Measurements from ENCODE around the gene SPECC1L.

Gene SPECC1L

GRCh38 chr22:24353121-24353520 is 82.5 kb downstream of the SPECC1L start:
- no peak for TF ChIP-seq REST (IDR thresholded peaks at IDR 0.05; ENCODE audit: low read depth)
- no peak for TF ChIP-seq RAD21 (IDR thresholded peaks at IDR 0.05; ENCODE audit: low read depth)
- TF ChIP-seq YY1 (IDR thresholded peaks at IDR 0.05; ENCODE audit: low read depth), result no peak
- TF ChIP-seq EP300 (IDR thresholded peaks at IDR 0.05; ENCODE audit: borderline replicate concordance), result no peak
- no peak for TF ChIP-seq USF1 (IDR thresholded peaks at IDR 0.05)
- no peak for TF ChIP-seq NFIC (IDR thresholded peaks at IDR 0.05)
- TF ChIP-seq TAF1 (IDR thresholded peaks at IDR 0.05; ENCODE audit: low read depth), result no peak
- no peak for TF ChIP-seq TCF12 (IDR thresholded peaks at IDR 0.05; ENCODE audit: low read depth)
- no peak for TF ChIP-seq TEAD4 (IDR thresholded peaks at IDR 0.05)
- TF ChIP-seq FOXM1 (IDR thresholded peaks at IDR 0.05; ENCODE audit: borderline replicate concordance, low read depth), result no peak

- TF ChIP-seq RAD21 (IDR thresholded peaks at IDR 0.05; ENCODE audit: low read depth), result no peak
- no peak for TF ChIP-seq CREB1 (IDR thresholded peaks at IDR 0.05; ENCODE audit: low read depth)
- TF ChIP-seq TCF12 (IDR thresholded peaks at IDR 0.05; ENCODE audit: low read depth), result no peak
- TF ChIP-seq FOXM1 (IDR thresholded peaks at IDR 0.05; ENCODE audit: borderline replicate concordance, low read depth), result no peak
- TF ChIP-seq REST (IDR thresholded peaks at IDR 0.05; ENCODE audit: low read depth), result no peak
- TF ChIP-seq YY1 (IDR thresholded peaks at IDR 0.05; ENCODE audit: low read depth), result no peak
- TF ChIP-seq TEAD4 (IDR thresholded peaks at IDR 0.05), result no peak
- TF ChIP-seq USF1 (IDR thresholded peaks at IDR 0.05), result no peak
- TF ChIP-seq EP300 (IDR thresholded peaks at IDR 0.05; ENCODE audit: borderline replicate concordance), result no peak
- no peak for TF ChIP-seq ZBTB7A (IDR thresholded peaks at IDR 0.05; ENCODE audit: low read depth)
- TF ChIP-seq MAX (IDR thresholded peaks at IDR 0.05), result no peak
- no peak for TF ChIP-seq TAF1 (IDR thresholded peaks at IDR 0.05; ENCODE audit: low read depth)
- TF ChIP-seq CEBPB (IDR thresholded peaks at IDR 0.05), result no peak
- no peak for TF ChIP-seq EGR1 (IDR thresholded peaks at IDR 0.05)
- TF ChIP-seq NFIC (IDR thresholded peaks at IDR 0.05), result no peak
Measured at GRCh38 chr22:24355574-24355973, 84.9 kb downstream of the SPECC1L start.

- TF ChIP-seq YY1 (IDR thresholded peaks at IDR 0.05; ENCODE audit: low read depth), result no peak
- TF ChIP-seq EP300 (IDR thresholded peaks at IDR 0.05; ENCODE audit: borderline replicate concordance), result no peak
- TF ChIP-seq USF1 (IDR thresholded peaks at IDR 0.05), result no peak
- TF ChIP-seq NFIC (IDR thresholded peaks at IDR 0.05), result no peak
- no peak for TF ChIP-seq RAD21 (IDR thresholded peaks at IDR 0.05; ENCODE audit: low read depth)
- TF ChIP-seq EGR1 (IDR thresholded peaks at IDR 0.05), result no peak
- no peak for TF ChIP-seq CEBPB (IDR thresholded peaks at IDR 0.05)
- TF ChIP-seq ZBTB7A (IDR thresholded peaks at IDR 0.05; ENCODE audit: low read depth), result no peak
- no peak for TF ChIP-seq MAX (IDR thresholded peaks at IDR 0.05)
- TF ChIP-seq TCF12 (IDR thresholded peaks at IDR 0.05; ENCODE audit: low read depth), result no peak
- TF ChIP-seq REST (IDR thresholded peaks at IDR 0.05; ENCODE audit: low read depth), result no peak
- TF ChIP-seq CREB1 (IDR thresholded peaks at IDR 0.05; ENCODE audit: low read depth), result no peak
Measured at GRCh38 chr22:24357547-24357946, 86.9 kb downstream of the SPECC1L start.

GRCh38 chr22:24358105-24358836 is 87.6 kb downstream of the SPECC1L start:
- TF ChIP-seq NFIC (IDR thresholded peaks at IDR 0.05) (no peak), CREB1 (IDR thresholded peaks at IDR 0.05; ENCODE audit: low read depth) (no peak)
